Measurements from ENCODE around the gene ANKRD28. TPM values are rescaled to one million over a fixed set of nuclear protein-coding genes. Genes with fewer than 3 reads are reported as not detected.

Gene ANKRD28
- total RNA-seq, 3 donors from 2014 or later = 30.8 to 37.2 (median 32.2) TPM

GRCh38 chr3:15708882-15709677 lies 88.7 kb downstream of the ANKRD28 start:
- Mint-ChIP-seq H3K4me1 (ENCODE audit: low read depth) (no peaks in the 10 kb centered on the region), H3K27me3 (ENCODE audit: low read depth) (no peaks in the 10 kb centered on the region), H3K36me3 (ENCODE audit: insufficient read depth) (peaks cover 54% of the 10 kb centered on the region), H3K9me3 (no peaks in the 10 kb centered on the region), H3K4me3 (no peak overlapping the region)
- DNase-seq (no peak), ATAC-seq (no peak)

- Mint-ChIP-seq H3K4me3 (no peak overlapping the region), H3K4me1 (ENCODE audit: low read depth) (no peaks in the 10 kb centered on the region), H3K9me3 (no peaks in the 10 kb centered on the region)
Measured at GRCh38 chr3:15707779-15708178, 90.0 kb downstream of the ANKRD28 start.

DNA sequence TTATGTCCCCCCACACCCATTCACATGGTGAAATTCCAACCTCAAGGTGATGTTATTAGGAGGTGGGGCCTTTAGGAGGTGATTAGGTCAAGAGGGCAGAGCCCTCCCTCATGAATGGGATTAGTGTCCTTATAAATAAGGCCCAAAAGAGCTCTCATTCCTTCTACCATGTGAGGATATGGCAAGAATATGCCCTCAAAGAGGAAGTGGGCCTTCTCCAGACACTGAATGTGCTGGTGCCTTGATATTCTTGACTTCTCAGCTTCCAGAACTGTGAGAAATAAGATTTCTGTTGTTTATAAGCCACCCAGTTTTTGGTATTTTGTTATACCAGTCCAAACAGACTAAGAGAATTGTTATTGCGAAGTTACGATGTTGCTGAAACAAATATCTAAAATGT lies 94.4 kb downstream of the ANKRD28 start:
- H3K4me1 Mint-ChIP-seq (ENCODE audit: low read depth) = no peaks in the 10 kb centered on the region
- H3K9me3 Mint-ChIP-seq = no peaks in the 10 kb centered on the region
- no peak for ATAC-seq
- H3K27me3 Mint-ChIP-seq (ENCODE audit: low read depth) = no peaks in the 10 kb centered on the region
- no peak for DNase-seq
- no peak overlapping the region for H3K4me3 Mint-ChIP-seq
- peaks cover 44% of the 10 kb centered on the region for H3K36me3 Mint-ChIP-seq (ENCODE audit: insufficient read depth)

More at GRCh38 chr3:15707779-15708178, 90.0 kb downstream of the ANKRD28 start:
- DNase-seq (no peak), ATAC-seq (no peak)
- no peaks in the 10 kb centered on the region for H3K27me3 Mint-ChIP-seq (ENCODE audit: low read depth)
- H3K36me3 Mint-ChIP-seq (ENCODE audit: insufficient read depth) = peaks cover 48% of the 10 kb centered on the region

- DNase-seq (no peak), ATAC-seq (no peak)
- H3K27me3 Mint-ChIP-seq (ENCODE audit: low read depth) = no peaks in the 10 kb centered on the region
- H3K36me3 Mint-ChIP-seq (ENCODE audit: insufficient read depth) = peaks cover 50% of the 10 kb centered on the region
- no peaks in the 10 kb centered on the region for H3K9me3 Mint-ChIP-seq
- peaks cover 2% of the 10 kb centered on the region for H3K4me1 Mint-ChIP-seq (ENCODE audit: low read depth)
- no peak overlapping the region for H3K4me3 Mint-ChIP-seq
Measured at GRCh38 chr3:15694628-15695027, 103.2 kb downstream of the ANKRD28 start.

- Mint-ChIP-seq H3K27me3 (ENCODE audit: low read depth) (no peaks in the 10 kb centered on the region), H3K9me3 (no peaks in the 10 kb centered on the region), H3K4me3 (no peak overlapping the region), H3K36me3 (ENCODE audit: insufficient read depth) (peaks cover 50% of the 10 kb centered on the region), H3K4me1 (ENCODE audit: low read depth) (peaks cover 2% of the 10 kb centered on the region)
- ATAC-seq (no peak), DNase-seq (no peak)
Measured at GRCh38 chr3:15693355-15693754, 104.4 kb downstream of the ANKRD28 start.

DNA sequence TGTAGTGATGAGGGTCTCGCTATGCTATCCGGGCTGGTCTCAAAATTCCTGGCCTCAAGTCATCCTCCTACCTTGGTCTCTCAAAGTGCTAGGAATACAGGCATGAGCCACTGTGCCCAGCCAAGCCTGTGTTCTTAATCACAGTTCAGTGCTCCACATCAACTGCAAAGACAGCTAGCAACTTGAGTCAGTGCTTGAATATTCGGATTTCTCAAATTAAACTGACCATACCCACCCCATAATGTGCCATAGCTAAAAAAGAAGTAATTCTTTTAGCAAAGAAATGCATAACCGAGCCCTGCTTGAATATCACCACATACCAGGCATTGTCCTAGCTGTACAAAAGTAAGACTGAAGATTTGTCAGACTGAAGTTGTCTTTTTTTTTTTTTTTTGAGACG lies 107.0 kb downstream of the ANKRD28 start:
- Mint-ChIP-seq H3K4me3 (no peak overlapping the region), H3K4me1 (ENCODE audit: low read depth) (peaks cover 2% of the 10 kb centered on the region), H3K36me3 (ENCODE audit: insufficient read depth) (peaks cover 42% of the 10 kb centered on the region), H3K27me3 (ENCODE audit: low read depth) (no peaks in the 10 kb centered on the region), H3K9me3 (no peaks in the 10 kb centered on the region)
- DNase-seq = no peak
- no peak for ATAC-seq

- Mint-ChIP-seq H3K4me1 (ENCODE audit: low read depth) (peaks cover 2% of the 10 kb centered on the region), H3K36me3 (ENCODE audit: insufficient read depth) (peaks cover 41% of the 10 kb centered on the region), H3K27me3 (ENCODE audit: low read depth) (no peaks in the 10 kb centered on the region), H3K4me3 (no peak overlapping the region), H3K9me3 (no peaks in the 10 kb centered on the region)
- DNase-seq (no peak), ATAC-seq (no peak)
Measured at GRCh38 chr3:15690230-15690629, 107.5 kb downstream of the ANKRD28 start.

DNA sequence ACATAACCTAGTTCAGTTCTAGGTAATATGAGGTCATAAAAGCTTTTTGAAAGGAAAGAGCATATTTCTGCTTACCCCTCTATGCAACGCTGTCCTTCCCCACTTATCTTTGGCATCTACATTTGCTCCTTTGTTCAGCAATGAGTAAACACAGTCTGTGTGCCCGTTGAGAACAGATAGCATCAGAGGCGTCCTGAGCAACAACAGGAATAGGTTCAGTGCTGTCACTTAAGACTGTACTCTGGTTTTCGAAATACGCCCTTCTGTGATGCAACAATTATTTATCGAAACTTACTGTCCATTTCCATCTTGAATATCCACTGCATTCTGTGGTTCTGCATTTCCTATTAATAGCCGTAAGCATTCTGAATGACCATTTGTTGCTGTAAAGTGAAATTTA lies 111.9 kb downstream of the ANKRD28 start:
- no peak overlapping the region for H3K4me3 Mint-ChIP-seq
- DNase-seq = no peak
- H3K36me3 Mint-ChIP-seq (ENCODE audit: insufficient read depth) = peaks cover 22% of the 10 kb centered on the region
- ATAC-seq = peak in 1 of 2 donors; percentile 37
- no peaks in the 10 kb centered on the region for H3K9me3 Mint-ChIP-seq
- H3K4me1 Mint-ChIP-seq (ENCODE audit: low read depth) = no peaks in the 10 kb centered on the region
- no peaks in the 10 kb centered on the region for H3K27me3 Mint-ChIP-seq (ENCODE audit: low read depth)

- no peak for DNase-seq
- no peaks in the 10 kb centered on the region for H3K9me3 Mint-ChIP-seq
- H3K4me3 Mint-ChIP-seq = no peak overlapping the region
- no peaks in the 10 kb centered on the region for H3K27me3 Mint-ChIP-seq (ENCODE audit: low read depth)
- H3K36me3 Mint-ChIP-seq (ENCODE audit: insufficient read depth) = peaks cover 20% of the 10 kb centered on the region
- no peak for ATAC-seq
- no peaks in the 10 kb centered on the region for H3K4me1 Mint-ChIP-seq (ENCODE audit: low read depth)
Measured at GRCh38 chr3:15683253-15683652, 114.5 kb downstream of the ANKRD28 start.

DNA sequence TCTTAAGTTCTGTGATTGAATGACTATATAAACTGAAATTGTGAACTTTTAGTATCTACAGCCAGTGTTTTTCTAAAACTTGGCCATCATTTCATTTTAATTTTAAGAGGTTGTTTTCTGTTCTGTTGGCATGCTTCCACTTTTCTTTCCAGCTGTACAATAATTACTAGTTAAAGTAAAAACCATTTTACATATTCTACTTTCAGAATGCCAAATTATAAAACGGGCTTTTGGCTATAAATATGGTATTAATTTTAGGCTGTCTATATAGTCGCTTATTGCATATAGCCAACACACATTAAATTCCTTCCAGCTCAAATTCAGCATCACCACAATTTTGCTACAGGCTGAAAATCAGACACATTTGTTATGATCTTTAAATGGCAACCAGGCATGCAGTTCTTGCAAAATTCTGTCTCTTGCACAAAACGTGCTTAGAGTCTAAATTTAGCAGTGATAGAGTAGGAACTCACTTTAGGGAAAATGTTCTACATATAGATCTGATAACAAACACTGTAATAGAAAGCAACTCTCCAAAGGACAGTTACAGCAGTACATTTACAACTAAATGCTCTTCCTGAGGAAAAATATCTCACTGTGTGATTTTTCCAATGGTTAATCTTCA lies 115.1 kb downstream of the ANKRD28 start:
- Mint-ChIP-seq H3K27me3 (ENCODE audit: low read depth) (no peaks in the 10 kb centered on the region), H3K9me3 (no peaks in the 10 kb centered on the region), H3K36me3 (ENCODE audit: insufficient read depth) (peaks cover 20% of the 10 kb centered on the region), H3K4me1 (ENCODE audit: low read depth) (no peaks in the 10 kb centered on the region), H3K4me3 (no peak overlapping the region)
- DNase-seq (no peak), ATAC-seq (no peak)

GRCh38 chr3:15681668-15682067 lies 116.1 kb downstream of the ANKRD28 start:
- no peaks in the 10 kb centered on the region for H3K27me3 Mint-ChIP-seq (ENCODE audit: low read depth)
- no peaks in the 10 kb centered on the region for H3K4me1 Mint-ChIP-seq (ENCODE audit: low read depth)

GRCh38 chr3:15679306-15679705 lies 118.5 kb downstream of the ANKRD28 start:
- no peak overlapping the region for H3K4me3 Mint-ChIP-seq
- DNase-seq (no peak), ATAC-seq (no peak)
- H3K36me3 Mint-ChIP-seq (ENCODE audit: insufficient read depth) = peaks cover 12% of the 10 kb centered on the region
- no peaks in the 10 kb centered on the region for H3K27me3 Mint-ChIP-seq (ENCODE audit: low read depth)
- H3K4me1 Mint-ChIP-seq (ENCODE audit: low read depth) = no peaks in the 10 kb centered on the region
- H3K9me3 Mint-ChIP-seq = no peaks in the 10 kb centered on the region

More at GRCh38 chr3:15681668-15682067, 116.1 kb downstream of the ANKRD28 start:
- Mint-ChIP-seq H3K9me3 (no peaks in the 10 kb centered on the region), H3K36me3 (ENCODE audit: insufficient read depth) (peaks cover 23% of the 10 kb centered on the region), H3K4me3 (no peak overlapping the region)
- no peak for ATAC-seq
- no peak for DNase-seq

- DNase-seq (no peak), ATAC-seq (no peak)
- no peaks in the 10 kb centered on the region for H3K9me3 Mint-ChIP-seq
- H3K4me1 Mint-ChIP-seq (ENCODE audit: low read depth) = no peaks in the 10 kb centered on the region
- no peak overlapping the region for H3K4me3 Mint-ChIP-seq
- no peaks in the 10 kb centered on the region for H3K27me3 Mint-ChIP-seq (ENCODE audit: low read depth)
- H3K36me3 Mint-ChIP-seq (ENCODE audit: insufficient read depth) = peaks cover 14% of the 10 kb centered on the region
Measured at GRCh38 chr3:15676259-15676658, 121.5 kb downstream of the ANKRD28 start.

GRCh38 chr3:15673536-15673935 lies 124.2 kb downstream of the ANKRD28 start:
- Mint-ChIP-seq H3K4me3 (no peak overlapping the region), H3K27me3 (ENCODE audit: low read depth) (no peaks in the 10 kb centered on the region), H3K36me3 (ENCODE audit: insufficient read depth) (peaks cover 20% of the 10 kb centered on the region), H3K4me1 (ENCODE audit: low read depth) (peaks cover 3% of the 10 kb centered on the region), H3K9me3 (no peaks in the 10 kb centered on the region)
- no peak for ATAC-seq
- DNase-seq = no peak

GRCh38 chr3:15667484-15667883 lies 130.3 kb downstream of the ANKRD28 start:
- Mint-ChIP-seq H3K4me1 (ENCODE audit: low read depth) (peaks cover 21% of the 10 kb centered on the region), H3K9me3 (no peaks in the 10 kb centered on the region), H3K36me3 (ENCODE audit: insufficient read depth) (peaks cover 31% of the 10 kb centered on the region), H3K4me3 (no peak overlapping the region), H3K27me3 (ENCODE audit: low read depth) (no peaks in the 10 kb centered on the region)
- DNase-seq (no peak), ATAC-seq (peak; percentile 67 to 69)

Measured in activated T-cell treated with anti-CD3 and anti-CD28 coated beads, Interleukin-2, amount 50 U/mL, for 4 hours (primary cell).